Activated CD4-positive, alpha-beta T cell treated with anti-CD3 and anti-CD28 coated beads for 48 hours (primary cell): ENCODE data around the gene PRAMEF25.
"Not testable (repeated sequence)": the region's sequence is repeated elsewhere in the genome, so short reads cannot be mapped to it uniquely, and the experiment has no call there.

Experiments
- DNase-seq: peaks from one replicate; pipeline ENCODE4 v3.0.0-alpha.2; 2020

Gene PRAMEF25

DNA sequence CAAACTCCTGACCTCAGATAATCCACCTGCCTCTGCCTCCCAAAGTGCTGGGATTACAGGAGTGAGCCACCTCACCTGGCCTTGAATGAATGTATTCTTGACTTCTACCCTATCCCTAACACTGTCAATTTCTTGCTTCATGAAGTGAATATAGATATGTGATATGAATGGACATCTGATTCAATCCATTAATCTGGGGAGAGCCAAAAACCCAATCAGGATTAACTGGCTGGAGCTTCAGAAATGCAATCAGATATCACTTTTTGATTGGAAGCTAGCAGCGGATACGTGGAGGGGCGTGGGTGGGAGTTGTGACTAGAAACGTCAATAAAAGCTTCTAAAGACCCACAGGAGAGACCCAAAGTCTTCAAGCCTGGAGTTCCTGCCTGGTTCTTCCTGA is at the start of gene PRAMEF25:
PRAMEF25 (plus strand) TSS at position 301 of the 400 bp plus-strand sequence. CDS start 2,920 bp downstream, outside the sequence.
- DNase-seq = not testable (repeated sequence)

DNA sequence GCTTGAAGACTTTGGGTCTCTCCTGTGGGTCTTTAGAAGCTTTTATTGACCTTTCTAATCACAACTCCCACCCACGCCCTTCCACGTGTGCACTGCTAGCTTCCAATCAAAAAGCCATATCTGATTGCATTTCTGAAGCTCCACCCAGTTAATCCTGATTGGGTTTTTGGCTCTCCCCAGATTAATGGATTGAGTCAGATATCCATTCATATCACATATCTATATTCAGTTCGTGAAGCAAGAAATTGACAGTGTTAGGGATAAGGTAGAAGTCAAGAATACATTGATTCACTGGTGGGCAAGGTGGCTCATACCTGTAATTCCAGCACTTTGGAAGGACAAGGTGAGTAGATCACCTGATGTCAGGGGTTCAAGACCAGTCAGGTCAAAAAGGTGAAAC is 14.1 kb upstream of the PRAMEF25 start, which contains the start of gene PRAMEF27:
PRAMEF27 (minus strand) TSS at position 101 of the 400 bp plus-strand sequence. CDS start 2,916 bp downstream, outside the sequence.
- not testable (repeated sequence) for DNase-seq

DNA sequence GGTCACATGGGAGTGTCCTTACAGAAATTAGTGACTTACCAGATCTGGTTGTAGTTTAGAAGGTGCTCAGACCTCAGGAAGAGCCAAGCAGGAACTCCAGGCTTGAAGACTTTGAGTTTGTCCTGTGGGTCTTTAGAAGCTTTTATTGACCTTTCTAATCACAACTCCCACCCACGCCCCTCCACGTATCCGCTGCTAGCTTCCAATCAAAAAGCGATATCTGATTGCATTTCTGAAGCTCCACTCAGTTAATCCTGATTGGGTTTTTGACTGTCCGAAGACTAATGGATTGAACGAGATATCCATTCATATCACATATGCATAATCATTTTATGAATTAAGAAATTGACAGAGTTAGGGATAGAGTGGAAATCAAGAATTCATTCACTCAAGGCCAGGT is 46.2 kb downstream of the PRAMEF25 start, which contains the start of gene HNRNPCL2:
HNRNPCL2 (minus strand) TSS at position 101 of the 400 bp plus-strand sequence. CDS start 454 bp downstream, outside the sequence.
- not testable (repeated sequence) for DNase-seq
